GM21786 (cell line): ENCODE measurements around the gene PRR13.

Experiments
- ATAC-seq: cut with Tn5 transposase; IDR thresholded peaks from one replicate; pipeline ENCODE4 v1.9.1; 2021; ENCODE audit not compliant: unreplicated experiment

PRR13 gene

GRCh38 chr12:53492188-53492587, 50.7 kb downstream of the PRR13 start:
- no peak for ATAC-seq

GRCh38 chr12:53492830-53493609, 51.5 kb downstream of the PRR13 start:
- peak; percentile 96 for ATAC-seq

GRCh38 chr12:53493610-53494391, 52.3 kb downstream of the PRR13 start:
- ATAC-seq = no peak
